Right ventricle myocardium superior (tissue), 1 donor: ENCODE results near the gene RBM12. TPM values are rescaled to one million over a fixed set of nuclear protein-coding genes. Genes with fewer than 3 reads are reported as not detected.

Source experiments
- ATAC-seq: fragments of 200-7000 bp; cut with Tn5 transposase; one replicate; pipeline ENCODE4 v1.9.1; 2020; ENCODE audit warnings: mild to moderate bottlenecking; ENCODE audit not compliant: poor library complexity
- DNase-seq: peaks from one replicate; pipeline ENCODE4 v3.0.0-alpha.2; 2020
- intact Hi-C: fragments of 100-400 bp; cut with DNase I; formaldehyde crosslinking; loops from one replicate; pipeline ENCODE4 v1.11.2; 2022
- total RNA-seq: library from RNA; stranded (reverse); fragmentation: NEBNext Ultra II Directional; extraction: Animal tissue kit (Norgen Biotek cat#: 25700); gene quantifications from one replicate; pipeline ENCODE4 v1.2.1, GENCODE V29; 2021
- donor health status: DM: no; HTN: yes; CAD: no; lungs with severe emphysema.

Gene RBM12
- total RNA-seq, 1 donor from 2014 or later: 45.3 TPM

DNA sequence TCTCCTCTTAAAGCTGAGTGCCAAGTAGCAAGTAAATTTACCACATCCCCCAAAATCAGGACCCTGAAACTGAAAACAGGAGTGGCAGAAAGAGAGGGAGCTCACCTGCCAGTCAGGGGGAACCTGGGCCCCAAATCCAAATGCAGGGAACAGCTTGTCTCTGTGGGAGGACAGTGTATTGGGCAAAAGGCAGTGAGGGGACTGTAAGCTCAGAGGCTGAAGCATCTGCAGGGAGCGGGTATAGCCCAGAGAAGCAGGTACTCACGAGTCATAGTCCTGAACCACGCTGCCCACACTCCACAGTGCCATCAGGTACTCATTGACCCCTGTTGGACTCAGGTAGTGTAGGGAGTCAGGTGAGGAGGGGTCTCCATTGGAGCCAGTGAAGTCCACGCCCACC, 34.1 kb downstream of the RBM12 start:
- ATAC-seq: no peak
- DNase-seq: no peak
- intact Hi-C loops: no loop called here

DNA sequence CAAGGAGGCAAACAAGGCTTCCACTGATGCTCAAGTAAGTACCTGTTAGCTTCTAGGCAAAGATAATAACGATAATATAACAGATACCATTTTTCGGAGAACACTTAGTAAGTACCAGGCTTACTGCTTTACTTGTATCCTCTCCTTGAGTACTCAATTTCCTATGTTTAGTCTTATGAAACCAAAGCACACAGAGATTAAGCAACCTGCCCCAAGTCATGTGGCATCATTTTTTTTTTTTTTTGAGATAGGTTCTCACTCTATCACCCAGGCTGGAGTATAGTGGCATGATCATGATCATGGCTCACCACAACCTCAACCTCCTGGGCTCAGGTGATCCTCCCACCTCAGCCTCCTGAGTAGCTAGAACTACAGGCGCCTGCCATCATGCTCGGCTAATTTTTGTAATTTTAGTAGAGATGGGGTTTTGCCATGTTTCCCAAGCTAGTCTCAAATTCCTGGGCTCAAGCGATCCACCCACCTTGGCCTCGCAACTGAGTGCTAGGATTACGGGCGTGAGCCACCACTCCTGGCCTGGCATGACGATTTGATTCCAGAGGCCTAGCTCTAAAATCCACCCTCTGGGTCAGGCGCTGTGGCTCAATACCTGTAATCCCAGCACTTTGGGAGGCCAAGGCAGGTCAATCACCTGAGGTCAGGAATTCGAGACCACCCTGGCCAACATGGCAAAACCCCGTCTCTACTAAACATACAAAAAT, 35.1 kb downstream of the RBM12 start:
- intact Hi-C loops: no loop called here
- DNase-seq (no peak), ATAC-seq (no peak)

DNA sequence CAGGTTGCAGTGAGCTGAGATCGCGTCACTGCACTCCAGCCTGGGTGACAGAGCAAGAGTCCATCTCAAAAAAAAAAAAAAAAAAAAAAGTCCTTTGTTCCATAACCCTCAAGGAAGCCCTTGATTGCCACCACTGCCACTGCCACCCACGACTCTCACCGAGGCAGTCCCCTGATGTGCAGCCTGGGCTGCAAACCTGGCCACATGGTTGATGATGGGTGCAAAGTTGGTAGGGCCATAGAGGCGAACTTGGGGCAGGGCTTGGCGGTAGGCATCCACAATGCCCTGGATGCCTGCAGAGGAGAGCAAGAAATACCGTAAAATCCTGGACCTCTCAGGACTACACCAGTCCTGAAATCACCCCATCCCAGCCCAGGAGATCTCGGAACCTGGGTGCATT, 37.6 kb downstream of the RBM12 start:
- ATAC-seq (no peak), DNase-seq (no peak)
- intact Hi-C loops: no loop called here

DNA sequence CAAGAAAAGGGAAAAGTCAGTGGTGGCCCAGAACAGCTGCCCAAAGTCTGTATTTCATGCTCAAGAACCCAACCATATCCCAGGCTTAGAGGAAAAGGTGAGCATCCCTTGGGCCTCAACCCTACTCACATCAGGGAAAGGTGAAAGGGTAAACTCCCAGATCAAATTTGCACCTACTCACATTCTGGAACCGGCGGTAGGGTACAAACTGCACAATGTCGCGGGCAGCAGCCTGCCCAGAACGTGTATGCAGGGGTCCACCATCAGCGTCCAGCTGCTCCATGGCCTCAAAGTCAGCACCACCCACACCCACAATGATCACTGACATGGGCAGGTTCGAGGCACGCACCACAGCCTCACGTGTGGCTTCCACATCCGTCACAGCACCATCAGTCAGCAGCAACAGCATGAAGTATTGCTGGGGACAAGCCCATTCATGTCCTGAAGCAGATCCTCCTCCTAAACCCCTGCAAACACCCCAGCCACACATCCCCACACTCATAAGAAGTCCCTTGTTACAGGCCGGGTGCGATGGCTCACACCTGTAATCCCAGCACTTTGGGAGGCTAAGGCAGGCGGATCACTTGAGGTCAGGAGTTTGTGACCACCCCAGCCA, 38.2 kb downstream of the RBM12 start:
- intact Hi-C loops: no loop called here
- DNase-seq (no peak), ATAC-seq (no peak)

DNA sequence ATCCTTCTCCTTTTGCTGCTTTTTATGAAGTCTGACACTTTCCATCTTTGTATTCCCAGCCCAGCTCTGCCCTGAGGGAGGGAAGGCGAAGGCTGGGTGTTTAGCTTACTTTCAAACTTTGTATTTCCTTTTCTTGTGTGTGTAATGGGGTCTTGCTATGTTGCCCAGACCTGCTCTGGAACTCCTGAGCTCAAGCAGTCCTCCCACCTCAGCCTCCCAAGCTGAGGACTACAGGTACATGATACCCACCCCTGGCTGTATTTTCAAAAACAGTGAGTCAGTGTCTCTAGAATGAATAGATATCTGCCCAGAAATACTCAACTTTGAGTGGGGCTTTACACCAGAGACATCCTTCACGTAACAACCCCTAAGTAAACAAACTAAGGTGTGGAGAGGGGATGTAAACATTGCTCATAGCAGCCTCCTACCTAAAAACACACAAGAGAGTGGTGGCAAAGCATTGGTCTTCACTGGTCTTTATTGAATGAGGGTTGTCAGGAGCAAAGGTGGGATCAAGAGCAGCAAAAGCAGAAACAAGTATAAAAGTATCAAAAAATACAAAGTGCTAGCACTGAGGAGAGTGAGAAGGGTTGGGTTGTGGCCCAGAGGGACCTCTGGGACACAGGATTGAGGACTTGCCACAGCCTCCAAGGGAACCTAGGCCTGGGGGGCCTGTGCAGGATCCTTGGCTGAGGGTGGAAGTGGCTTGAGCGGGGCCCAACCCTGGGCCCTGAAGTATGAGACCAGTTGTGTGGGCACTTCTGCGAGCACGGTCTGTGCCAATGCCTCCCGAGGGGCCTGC, 38.9 kb downstream of the RBM12 start:
- ATAC-seq (no peak), DNase-seq (no peak)
- intact Hi-C loops: no loop called here

DNA sequence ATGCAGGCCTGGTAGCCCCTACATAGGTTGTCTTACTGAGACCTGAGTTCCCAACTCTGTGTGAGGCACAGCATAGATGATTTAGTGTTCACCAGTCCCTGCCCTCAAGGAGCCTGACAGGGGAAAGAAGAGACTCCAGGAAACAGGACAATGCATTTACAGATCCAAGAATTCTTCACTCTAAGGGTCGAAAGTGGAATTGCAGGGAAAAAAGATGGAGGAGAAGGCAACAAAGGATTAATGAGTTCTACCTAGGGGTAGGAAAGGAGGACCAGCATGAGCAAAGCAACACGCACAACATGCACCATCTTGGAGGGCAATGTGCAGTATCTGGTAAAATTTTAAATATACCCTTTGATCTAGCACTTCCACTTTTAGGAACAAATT, 43.1 kb downstream of the RBM12 start:
- DNase-seq: no peak
- intact Hi-C loops: no loop called here
- no peak for ATAC-seq

DNA sequence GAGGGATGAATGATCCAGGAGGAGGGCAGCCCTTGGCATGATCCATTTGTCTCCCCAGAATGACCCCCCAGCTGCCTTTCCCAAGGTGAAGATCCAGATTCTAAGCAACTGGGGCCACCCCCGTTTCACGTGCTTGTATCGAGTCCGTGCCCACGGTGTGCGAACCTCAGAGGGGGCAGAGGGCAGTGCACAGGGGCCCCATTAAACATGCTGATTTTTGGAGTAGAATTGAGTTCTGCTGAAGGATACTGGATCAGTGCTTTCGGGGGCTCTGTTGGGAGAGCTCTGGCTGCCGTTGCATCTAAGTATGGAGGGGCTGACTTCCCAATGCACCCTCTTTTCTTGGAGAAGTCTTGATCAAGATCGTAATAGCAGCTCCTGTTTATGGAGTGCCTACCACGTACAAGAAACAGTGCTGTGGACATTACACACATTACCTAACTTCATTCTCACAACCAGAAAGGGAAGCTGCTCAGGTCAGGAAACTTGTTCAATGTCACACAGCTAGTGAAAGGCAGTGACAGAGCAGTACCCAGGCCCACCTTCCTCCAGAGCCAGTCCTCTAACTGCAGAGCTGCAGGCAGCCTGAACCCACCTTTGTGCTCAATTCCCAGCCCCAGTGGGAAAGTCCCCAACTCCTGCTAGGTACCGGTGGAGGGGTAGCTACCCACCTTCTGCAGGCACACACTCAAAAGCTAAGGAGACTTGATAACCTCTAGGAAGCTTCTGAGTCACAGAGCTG, 43.7 kb downstream of the RBM12 start:
- no peak for DNase-seq
- intact Hi-C loops: no loop called here
- ATAC-seq: no peak

DNA sequence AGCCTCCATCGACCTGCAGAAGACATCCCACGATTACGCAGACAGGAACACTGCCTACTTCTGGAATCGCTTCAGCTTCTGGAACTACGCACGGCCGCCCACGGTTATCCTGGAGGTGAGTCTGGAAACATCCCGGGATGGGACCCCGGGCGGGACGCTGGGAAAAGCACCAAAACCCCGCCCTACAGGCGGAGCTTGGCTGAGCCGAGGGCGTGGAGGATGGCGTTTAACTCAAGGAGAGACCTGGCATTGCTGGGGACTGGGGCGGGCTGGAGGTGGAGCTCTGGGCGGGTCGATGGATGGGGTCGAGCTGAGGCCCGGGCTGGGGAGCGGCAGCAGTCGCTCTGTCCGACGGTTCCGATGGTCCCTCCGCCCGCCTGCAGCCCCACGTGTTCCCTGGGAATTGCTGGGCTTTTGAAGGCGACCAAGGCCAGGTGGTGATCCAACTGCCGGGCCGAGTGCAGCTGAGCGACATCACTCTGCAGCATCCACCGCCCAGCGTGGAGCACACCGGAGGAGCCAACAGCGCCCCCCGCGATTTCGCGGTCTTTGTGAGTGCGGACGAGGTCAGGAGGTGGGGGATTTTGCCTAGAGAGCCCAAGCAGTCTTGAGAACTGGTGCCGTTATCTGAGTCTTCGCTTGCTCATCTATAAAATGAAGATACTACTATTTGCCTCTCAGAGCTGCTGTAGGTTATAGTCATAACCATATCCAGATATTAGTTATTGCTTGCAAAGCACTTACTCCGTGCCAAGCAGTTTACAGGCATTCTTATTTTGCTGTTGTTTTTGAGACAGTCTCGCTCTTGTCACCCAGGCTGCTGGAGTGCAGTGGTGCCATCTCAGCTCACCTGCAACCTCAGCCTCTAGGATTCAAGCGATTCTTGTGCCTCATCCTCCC, 45.3 kb downstream of the RBM12 start:
- ATAC-seq (peak; percentile 48), DNase-seq (peak; percentile 88)
- intact Hi-C loops: loop anchor here (5.0 kb wide), 1 partner anchor 43 kb away; the partner anchor contains the start of genes CPNE1 and RBM12

DNA sequence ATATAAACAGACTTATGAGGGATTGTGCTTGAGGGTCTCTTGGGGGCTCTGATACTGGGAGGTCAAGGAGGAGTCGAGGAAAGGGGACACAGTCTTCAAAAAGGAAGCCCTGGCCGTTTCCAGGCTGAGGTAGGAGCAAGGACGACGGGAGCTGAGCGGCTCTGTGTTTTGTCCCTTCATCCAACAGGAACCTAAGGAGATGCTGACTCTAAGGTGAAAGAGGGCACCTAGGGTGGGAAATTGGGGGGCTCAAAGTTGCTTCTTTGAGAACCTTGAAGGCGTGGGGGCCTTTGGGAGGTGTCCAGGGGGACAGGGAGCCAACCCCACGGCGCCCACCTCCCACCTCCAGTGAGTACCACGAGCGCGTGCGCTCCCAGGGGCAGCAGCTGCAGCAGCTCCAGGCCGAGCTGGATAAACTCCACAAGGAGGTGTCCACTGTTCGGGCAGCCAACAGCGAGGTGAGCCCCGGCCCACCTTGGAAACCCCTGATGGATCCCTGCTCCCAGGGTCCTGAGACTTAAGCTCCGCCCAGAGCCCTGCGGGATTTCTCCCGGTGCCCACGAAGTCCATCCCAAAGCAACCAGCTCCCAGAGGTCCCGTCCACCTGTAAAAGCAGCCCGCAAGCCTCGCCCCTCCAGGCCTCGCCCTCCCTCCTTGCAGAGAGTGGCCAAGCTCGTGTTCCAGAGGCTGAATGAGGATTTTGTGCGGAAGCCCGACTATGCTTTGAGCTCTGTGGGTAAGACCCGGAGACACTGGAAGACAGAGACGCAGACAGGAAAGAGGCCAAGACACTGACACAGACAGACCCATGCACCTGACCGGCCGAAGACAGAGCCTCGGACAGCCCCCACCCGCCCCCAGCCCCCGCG, 46.2 kb downstream of the RBM12 start:
- ATAC-seq (no peak), DNase-seq (no peak)
- intact Hi-C loops: loop anchor here (5.0 kb wide), 1 partner anchor 44 kb away; the partner anchor contains the start of genes CPNE1 and RBM12

DNA sequence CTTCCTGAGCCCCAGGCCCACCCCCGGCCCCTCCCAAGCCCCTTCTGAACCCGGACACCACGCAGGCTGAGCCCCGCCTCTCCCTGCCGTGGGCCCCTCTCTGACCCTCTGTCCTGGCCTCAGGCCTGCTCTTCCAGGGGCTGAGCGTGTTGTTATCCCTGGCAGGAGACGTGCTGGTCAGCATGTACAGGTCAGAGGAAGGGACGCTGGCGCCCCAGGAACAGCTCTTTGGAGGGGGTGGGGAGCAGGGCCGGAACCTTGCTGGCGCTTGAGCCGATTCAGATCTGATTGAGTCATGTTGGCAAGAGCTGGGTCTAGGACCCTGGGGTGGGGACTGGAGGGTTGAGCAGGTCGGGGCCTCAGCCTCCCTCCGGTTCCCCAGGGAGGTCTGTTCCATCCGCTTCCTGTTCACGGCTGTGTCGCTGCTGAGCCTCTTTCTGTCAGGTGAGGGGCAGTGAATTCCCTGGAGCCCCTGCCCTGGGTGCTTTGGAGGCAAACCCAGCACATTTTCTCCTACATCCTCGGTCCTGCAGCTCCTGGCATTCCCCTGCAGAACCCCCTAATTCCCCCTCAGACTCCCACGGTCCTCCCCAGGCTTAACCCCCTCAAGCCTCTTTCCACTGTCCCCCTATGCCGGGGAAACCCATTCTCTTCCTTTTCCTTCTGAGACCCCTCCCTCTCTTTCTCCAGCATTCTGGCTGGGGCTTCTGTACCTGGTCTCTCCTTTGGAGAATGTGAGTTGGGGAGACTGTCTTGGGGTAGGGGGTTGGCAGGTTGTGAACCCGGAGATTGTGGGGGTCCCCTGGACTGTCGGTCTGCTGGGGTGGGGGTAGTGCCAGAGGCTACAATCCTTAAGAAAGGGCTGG, 47.1 kb downstream of the RBM12 start:
- intact Hi-C loops: loop anchor here (5.0 kb wide), 1 partner anchor 45 kb away; the partner anchor contains the start of genes CPNE1 and RBM12
- ATAC-seq (peak; percentile 12), DNase-seq (peak; percentile 60)

DNA sequence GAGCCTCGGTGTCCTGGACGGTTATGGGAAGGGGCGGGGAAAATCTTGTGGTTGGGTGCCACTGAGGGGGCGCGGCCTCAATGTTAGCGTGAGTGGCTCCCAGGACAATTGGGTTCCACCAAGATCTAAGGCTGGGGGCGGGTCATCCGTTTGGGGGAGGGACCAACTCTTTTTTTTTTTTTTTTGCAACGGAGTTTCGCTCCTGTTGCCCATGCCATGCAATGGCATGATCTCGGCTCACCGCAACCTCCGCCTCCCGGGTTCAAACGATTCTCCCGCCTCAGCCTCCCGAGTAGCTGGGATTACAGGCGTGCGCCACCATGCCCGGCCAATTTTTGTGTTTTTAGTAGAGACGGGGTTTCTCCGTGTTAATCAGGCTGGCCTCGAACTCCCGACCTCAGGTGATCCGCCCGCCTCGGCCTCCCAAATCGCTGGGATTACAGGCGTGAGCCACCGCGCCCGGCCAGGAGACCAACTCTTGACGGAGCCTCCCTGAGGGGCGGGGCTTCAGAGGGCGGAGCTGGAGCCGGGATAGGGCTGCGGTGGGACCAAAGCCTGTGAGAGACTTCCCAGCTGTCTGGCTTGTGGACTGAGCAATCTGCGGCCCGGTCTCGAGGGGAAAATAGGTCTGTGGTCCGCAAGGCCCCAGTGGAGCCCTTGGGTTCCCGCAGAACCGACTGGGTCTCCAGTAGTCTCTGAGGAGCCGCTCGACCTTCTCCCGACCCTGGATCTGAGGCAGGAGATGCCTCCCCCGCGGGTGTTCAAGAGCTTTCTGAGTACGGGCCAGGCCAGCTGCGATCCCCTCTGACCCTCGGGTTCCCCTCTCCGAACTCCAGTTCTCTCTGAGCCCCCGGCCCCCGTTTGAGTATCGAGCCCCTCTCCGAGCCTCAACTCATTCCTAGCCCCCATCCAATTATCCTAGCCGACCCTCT, 48.0 kb downstream of the RBM12 start:
- intact Hi-C loops: loop anchor here (5.0 kb wide), 1 partner anchor 46 kb away; the partner anchor contains the start of genes CPNE1 and RBM12
- DNase-seq (peak; percentile 94), ATAC-seq (peak; percentile 73)

DNA sequence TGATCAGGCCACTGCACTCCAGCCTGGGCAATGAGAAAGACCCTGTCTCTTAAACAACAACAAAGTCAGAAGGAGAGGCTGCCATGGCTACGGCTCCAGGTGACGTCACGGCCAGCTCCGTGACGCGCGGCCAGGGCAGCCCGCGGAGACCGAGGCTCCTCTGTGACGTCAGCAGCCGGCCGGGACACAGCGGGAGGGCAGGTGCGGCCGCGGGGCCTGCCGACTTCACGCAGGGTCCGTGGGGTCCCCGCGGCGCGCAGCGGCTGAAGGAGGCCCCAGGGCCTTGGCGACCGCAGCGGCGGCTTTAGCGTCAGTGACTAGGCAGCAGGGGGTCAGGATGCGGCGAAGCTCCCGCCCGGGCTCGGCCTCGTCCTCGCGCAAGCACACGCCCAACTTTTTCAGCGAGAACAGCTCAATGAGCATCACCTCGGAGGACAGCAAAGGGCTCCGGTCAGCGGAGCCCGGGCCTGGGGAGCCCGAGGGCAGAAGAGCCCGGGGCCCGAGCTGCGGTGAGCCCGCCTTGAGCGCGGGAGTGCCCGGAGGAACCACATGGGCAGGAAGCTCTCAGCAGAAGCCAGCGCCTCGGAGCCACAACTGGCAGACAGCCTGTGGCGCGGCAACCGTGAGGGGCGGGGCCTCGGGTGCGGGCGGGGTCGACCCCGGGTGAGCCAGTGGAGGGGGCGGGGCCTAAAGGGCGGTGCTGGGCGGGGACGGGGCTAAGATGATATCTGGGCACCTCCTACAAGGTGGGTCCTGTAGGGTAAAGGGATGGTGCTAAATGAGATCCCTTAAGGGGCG, 48.8 kb downstream of the RBM12 start, which contains the start of gene SPAG4:
SPAG4 (plus strand) TSS at position 163 of the 798 bp plus-strand sequence; CDS start at position 338, 175 bp downstream.
- peak; percentile 88 for ATAC-seq
- peak; percentile 99 for DNase-seq
- intact Hi-C loops: loop anchor here (5.0 kb wide), 1 partner anchor 46 kb away; the partner anchor contains the start of genes CPNE1 and RBM12

DNA sequence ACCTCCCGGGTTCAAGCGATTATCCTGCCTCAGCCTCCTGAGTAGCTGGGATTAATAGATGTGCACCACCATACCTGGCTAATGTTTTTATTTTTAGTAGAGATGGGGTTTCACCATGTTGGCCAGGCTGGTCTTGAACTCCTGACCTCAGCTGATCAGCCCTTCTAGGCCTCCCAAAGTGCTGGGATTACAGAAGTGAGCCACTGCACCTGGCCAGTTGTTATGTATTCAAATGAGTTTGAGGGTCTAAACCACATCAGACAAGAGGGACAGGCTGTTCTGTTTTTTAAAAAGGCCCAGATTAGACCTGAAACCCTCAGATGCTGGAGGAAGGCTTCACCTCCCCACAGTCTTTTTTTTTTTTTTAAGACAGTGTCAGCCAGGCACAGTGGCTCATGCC, 53.2 kb downstream of the RBM12 start:
- no peak for ATAC-seq
- intact Hi-C loops: no loop called here
- no peak for DNase-seq

DNA sequence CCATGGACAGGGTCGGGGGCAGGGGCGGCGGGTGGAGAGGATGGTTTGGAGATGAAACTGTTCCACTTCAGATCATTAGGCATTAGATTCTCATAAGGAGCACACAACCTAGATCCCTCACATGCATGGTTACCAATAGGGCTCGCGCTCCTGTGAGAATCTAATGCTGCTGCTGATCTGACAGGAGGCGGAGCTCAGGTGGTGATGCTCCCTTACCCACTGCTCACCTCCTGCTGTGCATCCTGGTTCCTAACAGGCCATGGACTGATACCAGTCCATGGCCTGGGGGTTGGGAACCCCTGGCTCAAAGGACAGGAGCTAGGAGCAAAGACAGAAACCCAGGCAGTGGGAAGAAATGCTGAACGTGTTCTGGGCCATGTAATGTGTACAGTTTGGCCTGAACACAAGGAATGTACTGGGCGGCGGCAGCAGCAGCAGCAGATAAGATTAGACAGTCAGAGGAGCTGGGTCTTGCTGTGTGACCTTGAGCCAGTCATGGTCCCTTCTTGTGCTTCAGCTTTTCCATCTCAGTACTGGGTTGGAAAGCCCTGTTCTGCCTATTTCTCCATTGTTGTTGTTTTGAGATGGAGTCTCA, 53.8 kb downstream of the RBM12 start:
- intact Hi-C loops: no loop called here
- ATAC-seq (no peak), DNase-seq (no peak)
